Measurements from ENCODE around the gene HHATL. TPM values are rescaled to one million over a fixed set of nuclear protein-coding genes. Genes with fewer than 3 reads are reported as not detected.

Gene HHATL
- total RNA-seq, 4 donors from 2014 or later = 0.34 to 6.1 (median 1.5) TPM; not detected in 1

- H3K4me3 ChIP-seq (ENCODE audit: low read depth, poor library complexity, severe bottlenecking) = no peak overlapping the region
- DNase-seq (ENCODE audit: low spot score in 2 of 2) = peak in 1 of 2 donors; percentile 80
- TF ChIP-seq CTCF (IDR thresholded peaks at IDR 0.05) (no peak), POLR2A (IDR thresholded peaks at IDR 0.05) (no peak)
- WGBS, 2 donors = 70 to 78% methylated on average over 10 of the region's 10 CpGs
- intact Hi-C loops (cut with DNase I; ENCODE audit: low total_unique reads) = loop anchor here (5.0 kb wide), 1 partner anchor 1646 kb away; the partner anchor contains the start of gene TCAIM
These were observed 11.6 kb downstream of the HHATL start for GRCh38 chr3:42690766-42691680.

GRCh38 chr3:42690191-42690590, 12.4 kb downstream of the HHATL start:
- peak in 1 of 2 donors; percentile 62 for DNase-seq (ENCODE audit: low spot score in 2 of 2)
- TF ChIP-seq CTCF (IDR thresholded peaks at IDR 0.05) (no peak), POLR2A (IDR thresholded peaks at IDR 0.05) (no peak)
- intact Hi-C loops (cut with DNase I; ENCODE audit: low total_unique reads) = loop anchor here (5.0 kb wide), 1 partner anchor 1647 kb away; the partner anchor contains the start of gene TCAIM
- 84 to 87% methylated on average over 7 of the region's 7 CpGs for WGBS, 2 donors
- H3K4me3 ChIP-seq (ENCODE audit: low read depth, poor library complexity, severe bottlenecking) = no peak overlapping the region

- intact Hi-C loops (cut with DNase I; ENCODE audit: low total_unique reads) = loop anchor here (5.0 kb wide), 1 partner anchor 1648 kb away; the partner anchor contains the start of gene TCAIM
- peak in 1 of 2 donors; percentile 79 for DNase-seq (ENCODE audit: low spot score in 2 of 2)
- no peak overlapping the region for H3K4me3 ChIP-seq (ENCODE audit: low read depth, poor library complexity, severe bottlenecking)
- WGBS, 2 donors = 81% methylated on average over 9 of the region's 9 CpGs
- TF ChIP-seq POLR2A (IDR thresholded peaks at IDR 0.05) (no peak), CTCF (IDR thresholded peaks at IDR 0.05) (no peak)
These were observed 13.1 kb downstream of the HHATL start for GRCh38 chr3:42689421-42690014.

GRCh38 chr3:42688487-42689420, 13.8 kb downstream of the HHATL start:
- no peak overlapping the region for H3K4me3 ChIP-seq (ENCODE audit: low read depth, poor library complexity, severe bottlenecking)
- 87 to 90% methylated on average over 22 of the region's 22 CpGs for WGBS, 2 donors
- no peak for DNase-seq (ENCODE audit: low spot score in 2 of 2)
- TF ChIP-seq CTCF (IDR thresholded peaks at IDR 0.05) (no peak), POLR2A (IDR thresholded peaks at IDR 0.05) (no peak)
- intact Hi-C loops (cut with DNase I; ENCODE audit: low total_unique reads) = no loop called here

- TF ChIP-seq POLR2A (IDR thresholded peaks at IDR 0.05) = no peak
- no peak for TF ChIP-seq CTCF (IDR thresholded peaks at IDR 0.05)
- WGBS, 2 donors = 95 to 96% methylated on average over 12 to 15 of the region's 15 CpGs
- intact Hi-C loops (cut with DNase I; ENCODE audit: low total_unique reads) = no loop called here
- H3K4me3 ChIP-seq (ENCODE audit: low read depth, poor library complexity, severe bottlenecking) = no peak overlapping the region
- DNase-seq (ENCODE audit: low spot score in 2 of 2) = no peak
These were observed 14.6 kb downstream of the HHATL start for GRCh38 chr3:42688016-42688415.
